GM18498 (cell line): ENCODE measurements around the gene WNT3A.

ENCODE experiments used
- ATAC-seq: cut with Tn5 transposase; IDR thresholded peaks from one replicate; pipeline ENCODE4 v1.9.1; 2021; ENCODE audit warnings: mild to moderate bottlenecking, moderate library complexity; ENCODE audit not compliant: unreplicated experiment

WNT3A gene

DNA sequence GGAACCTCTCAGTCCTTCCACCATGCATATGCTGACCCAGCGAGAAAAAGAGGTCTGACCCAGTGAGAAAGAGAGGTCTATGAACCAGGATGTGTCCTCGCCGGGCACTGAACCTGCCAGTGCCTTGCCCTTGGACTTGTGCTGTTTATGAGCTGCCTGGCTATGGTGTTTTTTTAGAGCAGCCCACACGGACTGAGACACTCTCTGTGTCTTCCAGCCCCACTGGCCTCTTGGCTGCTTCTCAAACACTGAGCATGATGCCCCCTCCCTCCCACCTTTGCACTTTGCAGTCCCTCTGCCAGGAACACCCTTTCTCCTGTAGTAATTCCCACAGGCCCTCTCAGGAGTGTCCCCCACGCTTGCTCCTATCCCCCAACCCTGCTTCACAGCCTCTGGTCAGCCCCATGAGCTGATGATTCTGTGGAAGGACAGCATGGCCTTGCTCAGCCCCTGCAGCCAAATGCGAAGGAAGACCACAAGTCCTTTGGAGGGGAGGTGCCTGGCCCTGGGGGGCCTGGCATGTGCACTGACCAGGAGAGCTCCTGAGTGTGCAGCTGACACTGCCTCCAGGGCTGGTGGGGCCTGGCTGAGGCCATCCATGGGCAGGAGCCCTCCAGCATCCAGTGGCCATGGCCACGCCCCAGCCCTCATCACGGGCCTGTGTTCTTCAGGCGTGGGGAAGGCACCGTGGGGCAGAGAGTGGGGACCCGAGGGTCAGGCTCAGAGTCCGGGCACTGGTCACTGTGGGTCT, 23.8 kb downstream of the WNT3A start:
- ATAC-seq = no peak

DNA sequence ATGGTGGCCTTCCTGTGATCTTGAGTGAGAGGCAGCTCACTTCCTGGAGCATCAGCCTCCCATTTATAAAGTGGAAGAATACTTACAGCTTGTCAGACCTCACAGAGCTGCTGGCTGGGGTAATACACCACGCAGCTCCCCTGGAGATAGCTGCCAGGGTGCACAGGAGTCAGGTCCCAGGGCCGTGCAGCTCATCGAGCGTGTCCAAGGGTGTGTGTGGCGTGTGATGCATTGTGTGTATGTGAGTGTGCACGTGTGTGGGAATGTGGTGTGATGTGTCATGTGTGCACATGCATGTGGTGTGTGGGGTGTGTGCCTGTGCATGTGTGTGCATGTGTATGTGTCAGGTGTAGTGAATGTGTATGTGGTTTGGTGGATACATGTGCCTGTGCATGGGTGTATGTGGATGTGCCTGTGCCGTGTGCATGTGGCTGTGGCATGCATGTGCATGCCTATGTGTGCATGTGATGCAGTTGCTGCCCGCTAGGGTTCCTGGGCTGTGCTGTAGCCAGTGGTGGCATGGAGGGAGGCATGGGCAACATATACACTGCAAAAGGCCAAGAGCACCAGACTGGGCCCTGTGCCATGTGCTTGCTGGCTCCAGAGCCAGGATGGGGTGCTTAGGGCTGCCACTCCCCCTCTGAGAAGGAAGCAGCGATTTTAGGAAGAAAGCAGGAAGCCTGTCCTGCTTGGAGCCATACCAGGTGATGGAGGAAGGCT, 24.6 kb downstream of the WNT3A start:
- no peak for ATAC-seq

- ATAC-seq = no peak
These were observed 25.2 kb downstream of the WNT3A start for GRCh38 chr1:228032041-228032440.

DNA sequence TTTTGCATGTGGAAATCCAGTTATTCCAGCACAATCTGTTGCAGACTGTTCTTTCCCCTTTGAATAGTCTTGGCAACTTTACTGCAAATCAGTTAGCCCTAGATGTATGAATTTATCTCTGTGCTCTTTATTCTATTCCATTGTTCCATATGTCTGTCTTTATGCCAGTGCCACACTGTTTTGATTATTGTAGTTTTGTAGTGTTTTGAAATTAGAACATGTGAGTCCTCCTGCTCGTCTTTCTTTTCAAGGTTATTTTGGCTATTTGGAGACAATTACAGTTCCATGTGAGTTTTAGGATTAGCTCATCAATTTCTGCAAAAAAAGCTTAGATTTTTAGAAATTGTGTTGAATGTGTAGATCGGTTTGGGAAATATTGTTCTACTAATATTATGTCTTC, 26.6 kb downstream of the WNT3A start:
- ATAC-seq = no peak

- no peak for ATAC-seq
These were observed 28.4 kb downstream of the WNT3A start for GRCh38 chr1:228034954-228035837.

GRCh38 chr1:228035844-228036243, 29.0 kb downstream of the WNT3A start:
- no peak for ATAC-seq

DNA sequence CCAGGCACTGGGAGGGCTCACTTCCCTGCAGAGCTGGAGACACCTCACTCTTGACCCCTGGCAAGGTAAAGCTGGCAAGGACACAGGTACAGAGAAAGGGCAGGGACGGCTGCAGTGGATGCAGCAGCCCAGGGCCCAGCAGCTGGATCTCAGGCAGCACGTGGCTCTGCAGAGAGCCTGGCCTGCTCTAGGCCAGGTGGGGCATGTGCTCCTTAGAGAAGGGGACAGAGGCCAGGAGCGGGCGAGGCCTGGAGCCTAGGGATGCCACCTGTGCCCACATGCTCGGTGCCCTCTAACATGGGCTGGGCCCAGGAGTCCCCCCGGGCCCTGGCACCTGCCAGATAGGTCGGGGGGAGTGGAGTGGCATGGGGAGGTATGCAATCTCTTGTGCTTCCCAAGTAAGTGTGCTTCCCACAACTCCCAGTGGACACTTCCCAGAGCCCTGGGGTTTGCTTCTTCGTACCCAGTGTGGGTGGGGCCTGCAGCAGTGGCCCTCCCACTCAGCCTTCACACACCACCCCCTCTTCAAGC, 30.0 kb downstream of the WNT3A start:
- ATAC-seq = no peak

GRCh38 chr1:228037401-228038386, 30.9 kb downstream of the WNT3A start:
- ATAC-seq = peak; percentile 86

DNA sequence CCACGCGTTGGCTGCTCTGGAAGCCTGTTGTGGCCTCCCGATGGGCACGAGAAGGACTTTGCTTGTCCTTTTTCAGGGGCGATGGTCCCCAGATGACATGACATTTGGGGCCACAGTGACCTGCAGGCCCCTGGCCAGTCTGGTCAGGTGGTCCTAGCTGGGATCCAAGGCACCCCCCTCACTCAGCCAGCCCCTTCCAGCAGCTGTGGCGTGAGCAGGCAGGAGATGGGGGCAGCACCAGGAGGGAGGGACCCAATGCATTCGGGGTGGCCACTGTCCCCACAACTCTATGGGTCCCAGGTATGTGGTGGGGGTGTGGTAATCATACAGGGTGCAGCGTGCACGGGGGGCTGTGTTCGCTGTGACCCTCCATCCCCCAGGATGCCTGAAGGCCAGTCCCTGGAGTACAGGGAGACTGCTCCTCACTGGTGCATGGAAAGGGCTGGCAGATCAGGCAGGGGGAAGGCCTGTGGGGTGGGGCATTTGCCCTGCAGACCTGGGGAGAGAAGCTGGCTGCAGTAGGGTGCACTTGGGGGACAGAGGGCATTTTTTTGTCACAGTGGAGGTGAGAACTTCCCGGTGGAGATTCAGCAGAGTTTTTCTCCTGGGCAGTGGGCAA, 31.7 kb downstream of the WNT3A start:
- ATAC-seq = no peak

DNA sequence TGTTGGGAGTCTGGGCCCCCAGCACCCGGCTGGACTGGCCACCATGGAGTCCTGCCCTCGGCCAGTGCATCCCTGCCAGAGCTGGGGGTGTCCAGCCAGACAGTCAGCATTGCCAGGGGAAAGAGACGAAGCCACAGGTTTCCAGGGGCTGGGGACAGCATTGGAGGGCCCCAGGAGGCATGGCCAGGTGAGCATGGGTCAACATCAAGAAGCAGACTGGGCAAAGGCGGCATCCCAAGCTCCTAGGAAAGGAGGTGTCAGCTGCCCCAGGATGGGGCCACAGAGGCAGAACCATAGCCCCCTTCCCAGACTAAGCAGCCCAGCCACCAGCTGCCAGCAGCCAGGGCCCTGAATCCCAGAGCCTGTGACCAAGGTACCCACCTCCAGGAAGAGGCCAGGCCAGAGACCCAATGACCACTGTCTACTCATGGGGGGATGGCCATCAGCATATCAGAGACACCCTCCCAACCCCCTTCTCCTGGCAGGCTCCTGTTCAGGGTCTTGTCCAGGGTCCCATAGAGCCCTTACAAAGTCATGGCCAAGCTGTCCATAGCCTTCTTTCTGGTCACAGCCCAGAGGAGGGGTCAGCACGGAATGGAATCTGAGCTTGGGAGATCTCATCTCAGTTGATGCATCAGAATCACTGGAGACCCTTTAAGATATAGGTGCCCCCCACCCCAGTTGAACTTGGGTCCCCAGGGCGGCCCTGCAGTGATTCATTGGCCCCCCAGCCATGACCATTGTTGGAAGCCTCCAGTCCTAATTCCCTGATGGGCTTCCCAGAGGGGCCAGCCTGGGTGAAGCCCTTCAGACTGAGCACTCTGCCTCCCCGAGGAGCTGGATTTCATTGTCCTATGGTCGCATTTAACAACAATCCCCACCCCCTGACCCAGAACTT, 32.5 kb downstream of the WNT3A start:
- no peak for ATAC-seq

DNA sequence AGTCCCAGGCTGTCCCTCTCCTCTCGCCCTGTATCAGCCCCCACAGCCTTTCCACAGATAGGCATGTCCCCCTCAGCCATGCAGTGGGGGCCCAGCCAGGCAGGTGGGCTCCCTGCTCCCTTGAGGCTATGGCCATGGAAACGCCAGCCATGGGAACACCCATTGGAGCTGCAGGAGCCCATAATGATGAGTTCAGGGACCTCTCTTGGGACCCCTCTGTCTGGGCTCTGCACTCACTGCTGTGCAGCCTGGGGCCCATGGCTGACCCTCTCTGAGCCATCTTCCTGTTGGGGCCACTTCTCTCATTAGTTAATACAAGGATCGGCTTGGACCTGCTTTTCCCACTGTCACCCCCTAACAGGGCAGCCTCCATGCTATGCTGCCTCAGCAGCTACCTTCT, 33.2 kb downstream of the WNT3A start:
- no peak for ATAC-seq

GRCh38 chr1:228041316-228041715, 34.5 kb downstream of the WNT3A start:
- no peak for ATAC-seq

- ATAC-seq = no peak
These were observed 35.7 kb downstream of the WNT3A start for GRCh38 chr1:228042508-228042907.

- no peak for ATAC-seq
These were observed 36.6 kb downstream of the WNT3A start for GRCh38 chr1:228043281-228043848.

- no peak for ATAC-seq
These were observed 38.2 kb downstream of the WNT3A start for GRCh38 chr1:228044961-228045360.

DNA sequence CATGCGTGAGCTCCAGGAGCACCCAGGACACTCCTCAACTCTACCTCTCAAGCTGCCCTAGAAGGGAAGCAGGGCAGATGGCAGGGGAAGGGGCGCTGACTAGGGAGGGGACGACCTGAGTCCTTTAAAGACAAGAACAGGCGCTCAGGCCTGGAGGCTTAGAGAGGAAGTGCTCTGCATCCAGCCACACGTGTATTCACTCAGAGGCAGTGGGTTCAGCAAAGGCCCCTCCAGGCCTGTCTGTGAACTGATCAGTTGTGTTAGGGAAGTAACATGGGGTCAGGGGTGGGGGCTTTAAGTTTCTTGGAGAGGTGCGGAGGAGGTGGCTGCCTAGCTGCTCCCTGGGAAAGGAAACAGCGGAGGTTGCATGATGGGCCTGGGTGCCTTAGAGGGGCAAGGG, 38.6 kb downstream of the WNT3A start:
- ATAC-seq = no peak

- no peak for ATAC-seq
These were observed 39.1 kb downstream of the WNT3A start for GRCh38 chr1:228045871-228046270.
